Esophagus squamous epithelium (tissue), 4 donors: ENCODE results near the gene OR51A2.

Source experiments
- CTCF ChIP-seq, 6 experiments: fragments of 450-650 bp in 4 of 6; fragments of 200-600 bp in 2 of 6; sonication (generic) in 2 of 6; IDR thresholded peaks; one replicate each; pipeline ENCODE4 v1.5.1; 2016 to 2019; ENCODE audit warnings: antibody characterized with exemption in 6 of 6, mild to moderate bottlenecking in 4 of 6, moderate library complexity in 4 of 6
- POLR2A ChIP-seq, 4 donors: fragments of 450-650 bp; IDR thresholded peaks; one replicate each; pipeline ENCODE4 v1.6.1; 2017; ENCODE audit warnings: antibody characterized with exemption in 4 of 4, mild to moderate bottlenecking in 4 of 4, moderate library complexity in 3 of 4

GRCh38 chr11:4924239-4924638 is 31.3 kb downstream of the OR51A2 start, which contains the start of gene OR51G1:
- no peak for TF ChIP-seq CTCF (IDR thresholded peaks at IDR 0.05)
- no peak for TF ChIP-seq POLR2A (IDR thresholded peaks at IDR 0.05)
